ENCODE data around the gene MLH3.

DNA sequence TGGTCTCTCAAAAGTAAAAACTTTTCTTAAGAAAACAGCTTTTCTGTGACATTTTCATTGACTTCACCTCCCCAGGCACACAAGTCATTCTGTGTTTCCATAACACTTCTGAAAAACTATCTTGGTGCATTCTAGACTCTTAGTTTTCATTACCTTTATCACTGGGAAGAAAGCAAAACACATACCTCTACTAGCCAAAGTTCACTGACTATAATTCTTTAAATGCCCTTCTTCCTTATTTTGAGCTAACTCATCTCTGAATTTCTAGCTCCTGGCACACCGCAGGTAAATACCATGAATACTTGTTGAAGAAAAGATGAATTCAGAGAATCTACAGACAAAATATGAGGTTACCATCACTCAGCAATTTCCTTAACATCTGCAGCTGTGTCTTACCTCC lies 21.1 kb downstream of the MLH3 start:
- TF ChIP-seq, protein P1, sequence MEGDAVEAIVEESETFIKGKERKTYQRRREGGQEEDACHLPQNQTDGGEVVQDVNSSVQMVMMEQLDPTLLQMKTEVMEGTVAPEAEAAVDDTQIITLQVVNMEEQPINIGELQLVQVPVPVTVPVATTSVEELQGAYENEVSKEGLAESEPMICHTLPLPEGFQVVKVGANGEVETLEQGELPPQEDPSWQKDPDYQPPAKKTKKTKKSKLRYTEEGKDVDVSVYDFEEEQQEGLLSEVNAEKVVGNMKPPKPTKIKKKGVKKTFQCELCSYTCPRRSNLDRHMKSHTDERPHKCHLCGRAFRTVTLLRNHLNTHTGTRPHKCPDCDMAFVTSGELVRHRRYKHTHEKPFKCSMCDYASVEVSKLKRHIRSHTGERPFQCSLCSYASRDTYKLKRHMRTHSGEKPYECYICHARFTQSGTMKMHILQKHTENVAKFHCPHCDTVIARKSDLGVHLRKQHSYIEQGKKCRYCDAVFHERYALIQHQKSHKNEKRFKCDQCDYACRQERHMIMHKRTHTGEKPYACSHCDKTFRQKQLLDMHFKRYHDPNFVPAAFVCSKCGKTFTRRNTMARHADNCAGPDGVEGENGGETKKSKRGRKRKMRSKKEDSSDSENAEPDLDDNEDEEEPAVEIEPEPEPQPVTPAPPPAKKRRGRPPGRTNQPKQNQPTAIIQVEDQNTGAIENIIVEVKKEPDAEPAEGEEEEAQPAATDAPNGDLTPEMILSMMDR (conservative IDR thresholded peaks at IDR 0.05; ENCODE audit: low read length) = no peak
- TF ChIP-seq EZH2phosphoT487 (IDR thresholded peaks at IDR 0.05; ENCODE audit: borderline replicate concordance) = no peak

Data from Loucy (cell line).